ENCODE measurements around the gene TBX10.

GRCh38 chr11:67671211-67671520, 31.6 kb upstream of the TBX10 start:
- TF ChIP-seq EZH2 (IDR thresholded peaks at IDR 0.05; ENCODE audit: insufficient read depth, poor library complexity, severe bottlenecking) (no peak), EZH2phosphoT487 (IDR thresholded peaks at IDR 0.05; ENCODE audit: insufficient read depth, low read depth) (no peak)
